ENCODE results near the gene STAB2.

Gene STAB2

DNA sequence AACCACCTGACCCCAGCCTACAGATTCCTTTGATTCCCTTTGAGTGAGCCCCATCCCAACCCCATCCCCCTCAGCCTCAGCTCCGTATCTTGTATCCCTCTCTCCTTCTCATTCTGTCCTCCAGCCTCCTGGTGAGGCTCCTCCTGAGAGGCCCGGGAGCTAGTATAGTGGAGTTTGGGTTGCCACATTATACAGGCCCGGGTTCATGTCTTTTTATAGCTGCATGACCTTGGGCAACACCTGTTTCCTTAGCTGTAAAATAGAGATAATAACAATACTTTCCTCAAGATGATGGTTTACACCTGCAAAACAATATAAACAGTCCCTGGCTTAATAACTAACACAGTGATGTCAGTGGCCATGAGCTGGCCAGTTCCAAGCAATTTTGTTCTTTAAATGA lies 89.8 kb downstream of the STAB2 start:
- H3K9me3 ChIP-seq (ENCODE audit: insufficient read depth, low read length) = no peaks in the 10 kb centered on the region
- H2AFZ ChIP-seq (ENCODE audit: low read depth, low read length, severe bottlenecking) = no peak overlapping the region
- no peaks in the 10 kb centered on the region for H3K27me3 ChIP-seq (ENCODE audit: low read length)
- TF ChIP-seq EZH2phosphoT487 (conservative IDR thresholded peaks at IDR 0.05; ENCODE audit: low read length) = no peak
- TF ChIP-seq, protein P1, sequence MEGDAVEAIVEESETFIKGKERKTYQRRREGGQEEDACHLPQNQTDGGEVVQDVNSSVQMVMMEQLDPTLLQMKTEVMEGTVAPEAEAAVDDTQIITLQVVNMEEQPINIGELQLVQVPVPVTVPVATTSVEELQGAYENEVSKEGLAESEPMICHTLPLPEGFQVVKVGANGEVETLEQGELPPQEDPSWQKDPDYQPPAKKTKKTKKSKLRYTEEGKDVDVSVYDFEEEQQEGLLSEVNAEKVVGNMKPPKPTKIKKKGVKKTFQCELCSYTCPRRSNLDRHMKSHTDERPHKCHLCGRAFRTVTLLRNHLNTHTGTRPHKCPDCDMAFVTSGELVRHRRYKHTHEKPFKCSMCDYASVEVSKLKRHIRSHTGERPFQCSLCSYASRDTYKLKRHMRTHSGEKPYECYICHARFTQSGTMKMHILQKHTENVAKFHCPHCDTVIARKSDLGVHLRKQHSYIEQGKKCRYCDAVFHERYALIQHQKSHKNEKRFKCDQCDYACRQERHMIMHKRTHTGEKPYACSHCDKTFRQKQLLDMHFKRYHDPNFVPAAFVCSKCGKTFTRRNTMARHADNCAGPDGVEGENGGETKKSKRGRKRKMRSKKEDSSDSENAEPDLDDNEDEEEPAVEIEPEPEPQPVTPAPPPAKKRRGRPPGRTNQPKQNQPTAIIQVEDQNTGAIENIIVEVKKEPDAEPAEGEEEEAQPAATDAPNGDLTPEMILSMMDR (IDR thresholded peaks at IDR 0.05; ENCODE audit: insufficient read depth, low read length, poor library complexity, severe bottlenecking) = no peak
- H3K9me2 ChIP-seq (replicated peaks; ENCODE audit: insufficient read depth, low read length) = no peaks in the 10 kb centered on the region
- H3K4me3 ChIP-seq (ENCODE audit: insufficient read depth, low read length, poor library complexity, severe bottlenecking) = no peak overlapping the region
- H3K4me2 ChIP-seq (ENCODE audit: low read depth, low read length, poor library complexity, severe bottlenecking) = no peak overlapping the region
- H3F3A ChIP-seq (ENCODE audit: insufficient read depth) = no peaks in the 10 kb centered on the region
- no peaks in the 10 kb centered on the region for H4K20me1 ChIP-seq (ENCODE audit: low read depth, low read length)
- H3K79me2 ChIP-seq (ENCODE audit: insufficient read depth, low read length) = no peaks in the 10 kb centered on the region
- H3K9ac ChIP-seq (ENCODE audit: low read length) = no peak overlapping the region
- H3K36me3 ChIP-seq (ENCODE audit: low read length) = no peaks in the 10 kb centered on the region
- no peak overlapping the region for H3K27ac ChIP-seq (ENCODE audit: low read depth, low read length)

DNA sequence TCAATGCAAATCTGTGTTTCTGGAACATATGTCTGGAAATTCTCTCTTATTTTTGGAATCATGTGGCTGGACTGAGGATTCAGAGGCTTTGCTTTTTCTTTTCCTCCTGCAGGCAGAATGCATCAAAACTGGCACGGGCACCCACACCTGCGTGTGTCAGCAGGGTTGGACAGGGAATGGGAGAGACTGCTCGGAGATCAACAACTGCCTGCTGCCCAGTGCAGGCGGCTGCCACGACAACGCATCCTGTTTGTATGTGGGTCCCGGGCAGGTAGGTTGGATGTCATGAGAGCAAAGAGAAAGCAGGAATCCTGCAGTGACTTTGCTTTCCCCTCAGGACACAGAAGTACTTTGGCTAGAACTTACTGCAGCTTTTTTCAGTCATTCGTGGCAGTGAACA lies 90.3 kb downstream of the STAB2 start:
- Histone ChIP-seq H3K27ac (ENCODE audit: low read depth, low read length) (no peak overlapping the region), H3K36me3 (ENCODE audit: low read length) (no peaks in the 10 kb centered on the region), H4K20me1 (ENCODE audit: low read depth, low read length) (no peaks in the 10 kb centered on the region), H3K9ac (ENCODE audit: low read length) (no peak overlapping the region), H3K4me2 (ENCODE audit: low read depth, low read length, poor library complexity, severe bottlenecking) (no peak overlapping the region), H3F3A (ENCODE audit: insufficient read depth) (no peaks in the 10 kb centered on the region), H2AFZ (ENCODE audit: low read depth, low read length, severe bottlenecking) (no peak overlapping the region), H3K9me2 (replicated peaks; ENCODE audit: insufficient read depth, low read length) (no peaks in the 10 kb centered on the region), H3K27me3 (ENCODE audit: low read length) (no peaks in the 10 kb centered on the region), H3K4me3 (ENCODE audit: insufficient read depth, low read length, poor library complexity, severe bottlenecking) (no peak overlapping the region), H3K9me3 (ENCODE audit: insufficient read depth, low read length) (no peaks in the 10 kb centered on the region), H3K79me2 (ENCODE audit: insufficient read depth, low read length) (no peaks in the 10 kb centered on the region)
- no peak for TF ChIP-seq EZH2phosphoT487 (conservative IDR thresholded peaks at IDR 0.05; ENCODE audit: low read length)
- TF ChIP-seq, protein P1 (IDR thresholded peaks at IDR 0.05; ENCODE audit: insufficient read depth, low read length, poor library complexity, severe bottlenecking) = no peak

DNA sequence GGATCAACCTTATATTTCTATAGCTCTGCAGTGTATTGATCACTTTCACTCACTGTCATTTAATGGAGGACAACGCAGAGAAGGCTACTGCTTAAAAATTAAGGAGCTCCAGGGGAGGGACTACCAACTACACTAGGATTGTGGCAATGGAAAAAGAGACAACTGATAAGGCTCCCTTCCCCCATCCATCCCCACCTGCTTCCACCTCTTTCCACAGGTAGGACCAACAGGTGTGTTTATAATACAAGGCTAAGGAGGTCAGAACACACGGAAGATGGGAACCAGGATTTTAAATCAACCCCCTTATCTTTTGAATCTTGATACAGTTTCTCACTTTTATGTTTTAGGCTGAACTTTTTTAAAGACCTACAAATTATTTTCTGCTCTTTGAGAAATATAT lies 90.8 kb downstream of the STAB2 start:
- H3K4me2 ChIP-seq (ENCODE audit: low read depth, low read length, poor library complexity, severe bottlenecking) = no peak overlapping the region
- TF ChIP-seq EZH2phosphoT487 (conservative IDR thresholded peaks at IDR 0.05; ENCODE audit: low read length) = no peak
- TF ChIP-seq, protein P1 (IDR thresholded peaks at IDR 0.05; ENCODE audit: insufficient read depth, low read length, poor library complexity, severe bottlenecking) = no peak
- no peaks in the 10 kb centered on the region for H4K20me1 ChIP-seq (ENCODE audit: low read depth, low read length)
- no peak overlapping the region for H3K9ac ChIP-seq (ENCODE audit: low read length)
- H2AFZ ChIP-seq (ENCODE audit: low read depth, low read length, severe bottlenecking) = no peak overlapping the region
- H3K27me3 ChIP-seq (ENCODE audit: low read length) = no peaks in the 10 kb centered on the region
- H3K4me3 ChIP-seq (ENCODE audit: insufficient read depth, low read length, poor library complexity, severe bottlenecking) = no peak overlapping the region
- no peaks in the 10 kb centered on the region for H3K36me3 ChIP-seq (ENCODE audit: low read length)
- no peaks in the 10 kb centered on the region for H3F3A ChIP-seq (ENCODE audit: insufficient read depth)
- no peaks in the 10 kb centered on the region for H3K79me2 ChIP-seq (ENCODE audit: insufficient read depth, low read length)
- no peaks in the 10 kb centered on the region for H3K9me3 ChIP-seq (ENCODE audit: insufficient read depth, low read length)
- no peak overlapping the region for H3K27ac ChIP-seq (ENCODE audit: low read depth, low read length)
- H3K9me2 ChIP-seq (replicated peaks; ENCODE audit: insufficient read depth, low read length) = no peaks in the 10 kb centered on the region

Measured in SU-DHL-6 (cell line).